H1 (cell line): ENCODE results near the gene SLC35E4. TPM values are rescaled to one million over a fixed set of nuclear protein-coding genes. Genes with fewer than 3 reads are reported as not detected.

Source experiments
- CTCF ChIA-PET: fragments of 300-600 bp; sonication (Branson Sonifier 250); formaldehyde crosslinking; loops from one replicate; lab custom pipeline; 2021; ENCODE audit not compliant: partially characterized antibody; lab: Charles Lee
- POLR2A ChIA-PET: fragments of 300-600 bp; sonication (Branson Sonifier 250); formaldehyde crosslinking; loops from one replicate; lab custom pipeline; 2021; ENCODE audit warnings: inconsistent platforms; ENCODE audit not compliant: partially characterized antibody; lab: Charles Lee
- DNase-seq, 2 experiments: peaks; one replicate each; pipeline versions ENCODE4 v3.0.0 to v3.0.0-alpha.2; 2010 to 2022; ENCODE audit warnings: low spot score in 2 of 2, low read depth in 1 of 2, mixed read lengths in 1 of 2
- FAIRE-seq: peaks from 2 replicates; lab custom pipeline; 2011; peaks lifted over from hg19 to GRCh38; lab: Jason Lieb, UNC
- H2AFZ ChIP-seq: 2 replicates; pipeline ENCODE4 v1.8.1; 2012; ENCODE audit warnings: low read length, inconsistent platforms
- H2AK5ac ChIP-seq: 2 replicates; pipeline ENCODE4 v1.6.1; 2013; ENCODE audit warnings: low read depth, low read length
- H2BK120ac ChIP-seq: replicated peaks from 2 replicates; pipeline ENCODE3; 2013; ENCODE audit warnings: low read depth, low read length, inconsistent platforms
- H2BK12ac ChIP-seq: 2 replicates; pipeline ENCODE4 v1.6.1; 2013; ENCODE audit warnings: low read depth, low read length
- H2BK15ac ChIP-seq: 2 replicates; pipeline ENCODE4 v1.6.1; 2013; ENCODE audit warnings: low read length
- H2BK20ac ChIP-seq: 2 replicates; pipeline ENCODE4 v1.6.1; 2013; ENCODE audit warnings: low read length
- H2BK5ac ChIP-seq: 2 replicates; pipeline ENCODE4 v1.6.1; 2013; ENCODE audit warnings: low read depth, low read length
- H3K14ac ChIP-seq: 2 replicates; pipeline ENCODE4 v1.6.1; 2013; ENCODE audit warnings: inconsistent platforms; ENCODE audit not compliant: insufficient read length
- H3K18ac ChIP-seq: 2 replicates; pipeline ENCODE4 v1.6.1; 2013; ENCODE audit warnings: low read length; ENCODE audit errors: extremely low read depth
- H3K23ac ChIP-seq: 2 replicates; pipeline ENCODE4 v1.6.1; 2013; ENCODE audit warnings: inconsistent platforms; ENCODE audit not compliant: insufficient read length
- H3K23me2 ChIP-seq: 2 replicates; pipeline ENCODE4 v1.6.1; 2013; ENCODE audit warnings: low read depth, low read length
- H3K27ac ChIP-seq: 2 replicates; pipeline ENCODE4 v1.6.1; 2011; ENCODE audit warnings: low read depth, low read length, inconsistent platforms
- H3K27me3 ChIP-seq, 4 experiments: replicated peaks in 1 of 4; 1 replicate in 1 of 4; 2 replicates in 3 of 4; pipeline versions ENCODE4 v1.6.1 to v1.8.1; 2011 to 2013; ENCODE audit warnings: low read length in 3 of 4, mild to moderate bottlenecking in 3 of 4, inconsistent platforms in 2 of 4, mixed read lengths in 2 of 4, moderate library complexity in 1 of 4; ENCODE audit not compliant: control insufficient read depth in 3 of 4, insufficient read depth in 3 of 4; ENCODE audit errors: extremely low read depth in 1 of 4
- H3K36me3 ChIP-seq, 4 experiments: 2 replicates each; pipeline versions ENCODE4 v1.6.1 to v1.8.1; 2011 to 2013; ENCODE audit warnings: mild to moderate bottlenecking in 4 of 4, low read length in 3 of 4, moderate library complexity in 2 of 4, control low read depth in 1 of 4, inconsistent platforms in 1 of 4; ENCODE audit not compliant: insufficient read depth in 4 of 4, control insufficient read depth in 2 of 4
- H3K4ac ChIP-seq: replicated peaks from 2 replicates; pipeline ENCODE3; 2013; ENCODE audit warnings: low read length, low read depth, mixed read lengths, inconsistent platforms; ENCODE audit not compliant: insufficient read length
- H3K4me1 ChIP-seq, 4 experiments: replicated peaks in 1 of 4; 1 replicate in 1 of 4; 2 replicates in 3 of 4; pipeline versions ENCODE4 v1.6.1 to v1.8.1; 2011 to 2013; ENCODE audit warnings: low read length in 3 of 4, inconsistent platforms in 2 of 4, mixed read lengths in 1 of 4; ENCODE audit not compliant: insufficient read depth in 4 of 4, control insufficient read depth in 3 of 4
- H3K4me2 ChIP-seq, 2 experiments: 2 replicates each; pipeline versions ENCODE4 v1.6.1 to v1.8.1; 2011 to 2013; ENCODE audit warnings: low read depth in 2 of 2, low read length in 2 of 2, control low read depth in 1 of 2, inconsistent platforms in 1 of 2, mild to moderate bottlenecking in 1 of 2; ENCODE audit not compliant: insufficient read depth in 1 of 2
- H3K4me3 ChIP-seq, 4 experiments: fragments of 200-600, 300-600 bp in 1 of 4; sonication (generic), shearing (Covaris generic), sonication (Bioruptor Twin) in 1 of 4; 2 replicates each; pipeline versions ENCODE4 v1.5.1 to v1.8.1; 2011 to 2016; ENCODE audit warnings: low read length in 4 of 4, low read depth in 3 of 4, control low read depth in 2 of 4, inconsistent platforms in 2 of 4, mild to moderate bottlenecking in 2 of 4, mixed read lengths in 1 of 4, moderate library complexity in 1 of 4; ENCODE audit not compliant: insufficient read depth in 2 of 4; ENCODE audit errors: extremely low read depth in 1 of 4
- H3K56ac ChIP-seq: replicated peaks from 2 replicates; pipeline ENCODE3; 2013; ENCODE audit warnings: low read depth, mild to moderate bottlenecking, mixed read lengths, low read length, inconsistent platforms; ENCODE audit not compliant: insufficient read length
- H3K79me1 ChIP-seq: 2 replicates; pipeline ENCODE4 v1.6.1; 2013; ENCODE audit warnings: low read depth, low read length, control low read depth
- H3K79me2 ChIP-seq, 2 experiments: 2 replicates each; pipeline versions ENCODE4 v1.6.1 to v1.8.1; 2012 to 2013; ENCODE audit warnings: low read length in 2 of 2, mild to moderate bottlenecking in 2 of 2, inconsistent platforms in 1 of 2; ENCODE audit not compliant: insufficient read depth in 2 of 2, control insufficient read depth in 1 of 2
- H3K9ac ChIP-seq, 4 experiments: replicated peaks in 1 of 4; 1 replicate in 1 of 4; 2 replicates in 3 of 4; pipeline versions ENCODE4 v1.6.1 to v1.8.1; 2011 to 2013; ENCODE audit warnings: low read depth in 3 of 4, low read length in 3 of 4, control low read depth in 2 of 4, mild to moderate bottlenecking in 2 of 4, moderate library complexity in 2 of 4, inconsistent platforms in 1 of 4; ENCODE audit errors: extremely low read depth in 1 of 4
- H3K9me3 ChIP-seq, 2 experiments: 2 replicates each; pipeline versions ENCODE4 v1.6.1 to v1.8.1; 2012 to 2013; ENCODE audit warnings: mild to moderate bottlenecking in 2 of 2, moderate library complexity in 2 of 2, control low read depth in 1 of 2, inconsistent platforms in 1 of 2, low read depth in 1 of 2, low read length in 1 of 2, mixed read lengths in 1 of 2; ENCODE audit not compliant: insufficient read depth in 2 of 2
- H4K20me1 ChIP-seq, 2 experiments: replicated peaks in 1 of 2; 2 replicates each; pipeline versions ENCODE3 to v1.8.1; 2011 to 2013; ENCODE audit warnings: inconsistent platforms in 2 of 2, low read length in 2 of 2, mild to moderate bottlenecking in 1 of 2; ENCODE audit not compliant: insufficient read depth in 2 of 2, control insufficient read depth in 1 of 2
- H4K5ac ChIP-seq: 2 replicates; pipeline ENCODE4 v1.6.1; 2013; ENCODE audit warnings: low read length, low read depth, mixed read lengths, inconsistent platforms; ENCODE audit not compliant: insufficient read length
- H4K8ac ChIP-seq: 2 replicates; pipeline ENCODE4 v1.8.0; 2013; ENCODE audit warnings: mild to moderate bottlenecking, moderate library complexity, low read length, inconsistent platforms; ENCODE audit not compliant: insufficient read depth; ENCODE audit errors: extremely low read depth
- H4K91ac ChIP-seq: replicated peaks from 2 replicates; pipeline ENCODE3; 2013; ENCODE audit warnings: low read length, mixed read lengths, inconsistent platforms; ENCODE audit not compliant: insufficient read length
- ASH2L ChIP-seq: fragments of 200-600, 300-600 bp; sonication (generic); IDR thresholded peaks from one replicate; pipeline ENCODE4 v1.7.1; 2017; ENCODE audit warnings: low read length
- CBX8 ChIP-seq: fragments of 300-800, 300-1000 bp; sonication (generic); IDR thresholded peaks from 2 replicates; pipeline ENCODE4 v1.7.1; 2016; ENCODE audit warnings: low read depth, low read length, borderline replicate concordance
- JUN ChIP-seq: IDR thresholded peaks from 2 replicates; pipeline ENCODE4 v1.6.1; 2011; ENCODE audit warnings: low read depth, mild to moderate bottlenecking, improper control_type of control experiment, low read length
- JUND ChIP-seq: IDR thresholded peaks from 2 replicates; pipeline ENCODE4 v1.6.1; 2011; ENCODE audit warnings: mild to moderate bottlenecking, improper control_type of control experiment, low read length
- NRF1 ChIP-seq: IDR thresholded peaks from 2 replicates; pipeline ENCODE4 v1.6.1; 2011; ENCODE audit warnings: mild to moderate bottlenecking, low read depth, low read length, improper control_type of control experiment
- POLR2AphosphoS5 ChIP-seq: IDR thresholded peaks from 2 replicates; pipeline ENCODE4 v1.6.1; 2011; ENCODE audit warnings: low read depth, low read length
- RAD21 ChIP-seq, 2 experiments: IDR thresholded peaks in 1 of 2; conservative IDR thresholded peaks in 1 of 2; 2 replicates each; pipeline ENCODE4 v1.6.1; 2011; ENCODE audit warnings: low read depth in 2 of 2, low read length in 2 of 2, improper control_type of control experiment in 1 of 2, inconsistent platforms in 1 of 2, mild to moderate bottlenecking in 1 of 2, moderate library complexity in 1 of 2
- SIRT6 ChIP-seq: IDR thresholded peaks from one replicate; pipeline ENCODE4 v1.7.1; 2012; ENCODE audit warnings: low read length, inconsistent platforms
- SIX5 ChIP-seq: IDR thresholded peaks from 2 replicates; pipeline ENCODE4 v1.6.1; 2011; ENCODE audit warnings: mild to moderate bottlenecking, low read depth, low read length
- SP1 ChIP-seq: IDR thresholded peaks from 2 replicates; pipeline ENCODE4 v1.6.1; 2011; ENCODE audit warnings: low read depth, low read length
- TBP ChIP-seq: IDR thresholded peaks from 2 replicates; pipeline ENCODE4 v1.6.1; 2011; ENCODE audit warnings: low read depth, low read length, improper control_type of control experiment
- WGBS, 2 experiments: shearing (Covaris generic) in 1 of 2; methylation state at CpG; one replicate each; pipeline versions ENCODE4 v1.1.6 to v1.1.7; 2013 to 2015; ENCODE audit warnings: low lambda C conversion rate in 2 of 2, mixed read lengths in 2 of 2, inconsistent platforms in 1 of 2, low coverage in 1 of 2, missing lambda C conversion rate in 1 of 2; ENCODE audit not compliant: insufficient replicate concordance in 2 of 2, insufficient coverage in 1 of 2, insufficient read length in 1 of 2; ENCODE audit errors: extremely low coverage in 1 of 2, missing lambda C conversion rate in 1 of 2; 5-methylcytosine and 5-hydroxymethylcytosine counted together
- polyA plus RNA-seq, 7 experiments: library from polyadenylated mRNA; depleted of rRNA in 3 of 7; stranded (reverse) in 5 of 7; unstranded in 2 of 7; fragments of >200 nt in 5 of 7; fragments of 200-250 nt in 2 of 7; gene quantifications; 1 replicate in 5 of 7; 2 replicates in 1 of 7; 4 replicates in 1 of 7; pipeline versions ENCODE4 v1.2.1 to v1.2.3, GENCODE V29; 2011 to 2013; ENCODE audit warnings: missing spikeins in 2 of 7, mixed read lengths in 2 of 7
- total RNA-seq: library from RNA; stranded (reverse); fragmentation: NEBNext Ultra II Directional; extraction: Animal tissue kit (Norgen Biotek cat#: 25700); gene quantifications from 2 replicates; pipeline ENCODE4 v1.2.1, GENCODE V29; 2021
- TF ChIP-seq, protein P1 (sequence below): IDR thresholded peaks from 2 replicates; pipeline ENCODE4 v1.6.1; 2012; ENCODE audit warnings: inconsistent platforms
- TF ChIP-seq, protein P2 (sequence below): IDR thresholded peaks from 2 replicates; pipeline ENCODE4 v1.6.1; 2011; ENCODE audit warnings: low read depth, mild to moderate bottlenecking, low read length; ENCODE audit not compliant: insufficient read depth

The SLC35E4 gene
- total and polyA plus RNA-seq, 2 of the 8 experiments (the other 6 are each of a cell fraction or from before 2014, with no cell fraction given) = 5.1 to 5.6 TPM

DNA sequence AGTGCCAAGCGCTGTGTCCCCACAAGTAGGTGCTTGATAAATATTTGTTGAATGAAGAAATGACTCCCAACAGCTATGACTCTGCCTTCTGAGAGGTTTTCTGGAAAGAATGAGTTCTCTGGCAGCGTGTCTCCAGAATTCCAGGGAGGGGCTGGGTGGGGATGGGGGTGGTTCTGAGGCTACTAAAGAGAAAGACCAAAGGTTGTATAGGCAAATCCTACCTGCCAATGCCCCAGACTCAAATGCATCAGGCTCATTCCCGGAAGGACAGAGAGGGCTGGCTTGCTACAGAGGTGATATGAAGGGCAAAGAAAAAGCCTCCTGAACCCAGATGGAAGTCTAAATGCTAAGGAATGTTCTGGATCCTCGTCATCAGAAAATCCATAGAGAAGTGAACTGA lies 30.2 kb downstream of the SLC35E4 start:
- no peaks in the 10 kb centered on the region for H4K20me1 ChIP-seq
- H2AK5ac ChIP-seq = no peak overlapping the region
- H3K56ac ChIP-seq = no peak overlapping the region
- H3K27ac ChIP-seq = no peak overlapping the region
- H2BK120ac ChIP-seq = no peak overlapping the region
- FAIRE-seq (no peak), DNase-seq (no peak)
- H2BK20ac ChIP-seq = no peak overlapping the region
- peaks cover 16% of the 10 kb centered on the region; the same call in 1 of the 2 replicates for H3K23me2 ChIP-seq
- CTCF ChIA-PET = interaction anchor here (3.1 to 4.7 kb wide), 2 partner anchors 13 to 32 kb away, joined by 10 to 26 read pairs; partner anchors contain the start of gene SLC35E4
- H3K14ac ChIP-seq = no peak overlapping the region
- H3K4me2 ChIP-seq = no peak overlapping the region; a peak in 1 of 4 replicates
- no peak overlapping the region for H4K91ac ChIP-seq
- WGBS, 2 experiments = 87% methylated on average over 4 of the region's 4 CpGs; no CpG with 5 or more reads in 1 of the 2 experiments
- H4K5ac ChIP-seq = no peak overlapping the region
- no peak overlapping the region for H2BK12ac ChIP-seq
- H3K27me3 ChIP-seq = peaks cover 0 to 13% (median 8%) of the 10 kb centered on the region in 4 experiments; a peak in 5 of 7 replicates
- no peak overlapping the region for H3K9ac ChIP-seq
- H3K36me3 ChIP-seq = no peaks in the 10 kb centered on the region
- H2AFZ ChIP-seq = no peak overlapping the region
- POLR2A ChIA-PET = no interaction called here
- H3K9me3 ChIP-seq = no peaks in the 10 kb centered on the region
- no peaks in the 10 kb centered on the region for H3K79me2 ChIP-seq
- H2BK5ac ChIP-seq = no peak overlapping the region
- H3K4ac ChIP-seq = no peak overlapping the region
- peaks cover 0 to 2% (median under 1%) of the 10 kb centered on the region in 4 experiments; a peak in 4 of 7 replicates for H3K4me1 ChIP-seq
- no peak overlapping the region for H3K18ac ChIP-seq
- no peaks in the 10 kb centered on the region for H3K79me1 ChIP-seq
- H3K4me3 ChIP-seq = no peak overlapping the region
- H2BK15ac ChIP-seq = no peak overlapping the region
- H4K8ac ChIP-seq = no peak overlapping the region
- no peak overlapping the region for H3K23ac ChIP-seq
- TF ChIP-seq JUND (no peak), ASH2L (no peak), SP1 (no peak), RAD21 (IDR thresholded peaks at IDR 0.05 in 1 of 2, conservative IDR thresholded peaks at IDR 0.05 in 1 of 2; ENCODE audit: low read depth in 2 of 2, low read length in 2 of 2) (no peak), TBP (no peak), POLR2AphosphoS5 (no peak), JUN (no peak), SIRT6 (no peak), NRF1 (no peak), SIX5 (no peak), CBX8 (no peak)
- TF ChIP-seq, protein P1, sequence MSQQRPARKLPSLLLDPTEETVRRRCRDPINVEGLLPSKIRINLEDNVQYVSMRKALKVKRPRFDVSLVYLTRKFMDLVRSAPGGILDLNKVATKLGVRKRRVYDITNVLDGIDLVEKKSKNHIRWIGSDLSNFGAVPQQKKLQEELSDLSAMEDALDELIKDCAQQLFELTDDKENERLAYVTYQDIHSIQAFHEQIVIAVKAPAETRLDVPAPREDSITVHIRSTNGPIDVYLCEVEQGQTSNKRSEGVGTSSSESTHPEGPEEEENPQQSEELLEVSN = no peak
- TF ChIP-seq, protein P2, sequence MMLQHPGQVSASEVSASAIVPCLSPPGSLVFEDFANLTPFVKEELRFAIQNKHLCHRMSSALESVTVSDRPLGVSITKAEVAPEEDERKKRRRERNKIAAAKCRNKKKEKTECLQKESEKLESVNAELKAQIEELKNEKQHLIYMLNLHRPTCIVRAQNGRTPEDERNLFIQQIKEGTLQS = no peak
